Measurements from ENCODE around the gene CALM1. TPM values are rescaled to one million over a fixed set of nuclear protein-coding genes. Genes with fewer than 3 reads are reported as not detected.
A peak's percentile ranks its signal among the peaks of the same experiment; 100 is the strongest.

The CALM1 gene
- total RNA-seq, 6 donors from 2014 or later: 186 to 586 (median 415) TPM

DNA sequence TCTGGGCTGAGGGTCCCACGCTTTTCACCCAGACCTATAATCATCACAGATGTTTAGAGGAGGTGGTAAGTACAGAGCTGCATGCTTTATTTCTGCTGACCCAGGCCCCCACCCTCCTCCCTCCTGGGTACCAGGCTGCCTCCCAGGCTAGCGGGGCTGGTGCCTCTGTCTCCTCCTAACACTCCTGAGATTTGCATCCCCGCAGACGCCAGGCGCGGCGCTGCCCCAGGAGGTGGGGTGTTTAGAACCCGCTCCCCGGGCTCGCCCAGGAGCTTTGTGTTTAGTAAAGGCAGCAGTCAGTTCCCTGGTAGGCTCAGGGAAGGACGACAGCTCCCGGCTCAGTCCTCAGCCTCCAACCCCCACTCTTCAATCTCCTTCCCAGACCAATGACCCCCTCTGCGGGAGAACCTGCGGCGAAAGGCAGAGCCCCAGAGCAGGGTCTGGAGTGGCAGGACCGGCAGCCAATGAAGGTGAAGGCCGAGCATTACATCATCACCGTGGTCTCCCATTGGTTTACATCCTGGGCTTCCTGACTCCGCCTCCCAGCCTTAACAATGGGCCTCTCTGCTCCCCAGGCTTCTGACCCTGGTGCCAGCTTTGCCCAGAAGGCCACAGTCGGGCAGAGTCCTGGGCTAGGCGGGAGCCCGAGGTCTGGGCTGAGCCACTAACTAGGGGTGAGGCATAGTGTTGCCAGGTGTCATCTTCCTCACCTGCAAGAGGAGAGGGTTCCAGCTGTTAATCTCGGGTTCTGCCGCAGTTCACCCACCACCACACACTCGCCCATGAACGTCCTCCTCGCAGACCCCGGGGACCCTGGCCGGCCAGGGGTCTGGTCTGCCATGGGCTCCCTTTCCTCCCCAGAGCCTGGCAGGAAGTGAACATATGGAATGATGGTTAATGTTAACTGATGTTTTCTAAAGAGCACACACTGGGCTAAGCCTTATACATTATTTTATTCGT, 57.5 kb downstream of the CALM1 start:
- no peaks in the 10 kb centered on the region for H3K27me3 ChIP-seq
- ATAC-seq (ENCODE audit: low FRiP score in 2 of 2) (peak; percentile 53 to 57), DNase-seq (peak; percentile 59 to 80)
- H3K9me3 ChIP-seq: no peaks in the 10 kb centered on the region
- WGBS, 2 donors: 61 to 81% methylated on average over 9 to 30 of the region's 30 CpGs
- no peak overlapping the region for H3K27ac ChIP-seq
- no peaks in the 10 kb centered on the region for H3K36me3 ChIP-seq
- H3K4me3 ChIP-seq: peak overlapping the region in 3 of 4 donors; percentile 19 to 38 (median 27)
- H3K4me1 ChIP-seq: peaks cover 0 to 10% (median 3%) of the 10 kb centered on the region in 4 donors
- TF ChIP-seq, protein P1, sequence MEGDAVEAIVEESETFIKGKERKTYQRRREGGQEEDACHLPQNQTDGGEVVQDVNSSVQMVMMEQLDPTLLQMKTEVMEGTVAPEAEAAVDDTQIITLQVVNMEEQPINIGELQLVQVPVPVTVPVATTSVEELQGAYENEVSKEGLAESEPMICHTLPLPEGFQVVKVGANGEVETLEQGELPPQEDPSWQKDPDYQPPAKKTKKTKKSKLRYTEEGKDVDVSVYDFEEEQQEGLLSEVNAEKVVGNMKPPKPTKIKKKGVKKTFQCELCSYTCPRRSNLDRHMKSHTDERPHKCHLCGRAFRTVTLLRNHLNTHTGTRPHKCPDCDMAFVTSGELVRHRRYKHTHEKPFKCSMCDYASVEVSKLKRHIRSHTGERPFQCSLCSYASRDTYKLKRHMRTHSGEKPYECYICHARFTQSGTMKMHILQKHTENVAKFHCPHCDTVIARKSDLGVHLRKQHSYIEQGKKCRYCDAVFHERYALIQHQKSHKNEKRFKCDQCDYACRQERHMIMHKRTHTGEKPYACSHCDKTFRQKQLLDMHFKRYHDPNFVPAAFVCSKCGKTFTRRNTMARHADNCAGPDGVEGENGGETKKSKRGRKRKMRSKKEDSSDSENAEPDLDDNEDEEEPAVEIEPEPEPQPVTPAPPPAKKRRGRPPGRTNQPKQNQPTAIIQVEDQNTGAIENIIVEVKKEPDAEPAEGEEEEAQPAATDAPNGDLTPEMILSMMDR (IDR thresholded peaks at IDR 0.05): no peak
- TF ChIP-seq POLR2A (IDR thresholded peaks at IDR 0.05) (no peak), POLR2AphosphoS5 (IDR thresholded peaks at IDR 0.05) (no peak), EP300 (IDR thresholded peaks at IDR 0.05) (no peak)

DNA sequence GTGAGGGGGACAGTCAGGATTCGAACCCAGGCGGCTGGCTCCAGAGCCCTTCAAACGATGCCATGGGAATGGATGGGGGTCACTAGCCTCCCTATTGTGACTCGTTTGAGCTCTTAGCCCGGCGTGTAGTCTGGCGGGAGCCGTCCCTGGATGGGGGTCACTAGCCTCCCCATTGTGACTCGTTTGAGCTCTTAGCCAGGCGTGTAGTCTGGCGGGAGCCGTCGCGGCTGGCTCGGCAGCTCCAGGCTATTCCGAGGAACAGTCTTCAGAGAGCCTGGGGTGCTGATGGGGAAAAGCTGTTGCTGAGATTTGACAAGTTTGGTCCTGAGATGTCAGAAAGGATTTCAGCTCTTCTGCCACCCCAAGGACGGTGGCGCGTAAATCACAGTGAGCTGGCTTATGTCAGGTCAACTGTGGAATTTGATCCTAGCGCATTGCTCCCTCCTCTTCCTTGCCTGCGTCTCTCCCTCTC, 58.3 kb downstream of the CALM1 start:
- Histone ChIP-seq H3K4me3 (no peak overlapping the region), H3K4me1 (peaks cover 0 to 10% (median 3%) of the 10 kb centered on the region in 4 donors), H3K36me3 (no peaks in the 10 kb centered on the region), H3K9me3 (no peaks in the 10 kb centered on the region), H3K27me3 (no peaks in the 10 kb centered on the region), H3K27ac (no peak overlapping the region)
- 75 to 76% methylated on average over 18 to 21 of the region's 21 CpGs for WGBS, 2 donors
- TF ChIP-seq POLR2A (IDR thresholded peaks at IDR 0.05): no peak
- no peak for TF ChIP-seq EP300 (IDR thresholded peaks at IDR 0.05)
- no peak for TF ChIP-seq POLR2AphosphoS5 (IDR thresholded peaks at IDR 0.05)
- TF ChIP-seq, protein P1 (IDR thresholded peaks at IDR 0.05): no peak
- ATAC-seq (ENCODE audit: low FRiP score in 2 of 2) (no peak), DNase-seq (peak in 1 of 2 donors; percentile 61)

DNA sequence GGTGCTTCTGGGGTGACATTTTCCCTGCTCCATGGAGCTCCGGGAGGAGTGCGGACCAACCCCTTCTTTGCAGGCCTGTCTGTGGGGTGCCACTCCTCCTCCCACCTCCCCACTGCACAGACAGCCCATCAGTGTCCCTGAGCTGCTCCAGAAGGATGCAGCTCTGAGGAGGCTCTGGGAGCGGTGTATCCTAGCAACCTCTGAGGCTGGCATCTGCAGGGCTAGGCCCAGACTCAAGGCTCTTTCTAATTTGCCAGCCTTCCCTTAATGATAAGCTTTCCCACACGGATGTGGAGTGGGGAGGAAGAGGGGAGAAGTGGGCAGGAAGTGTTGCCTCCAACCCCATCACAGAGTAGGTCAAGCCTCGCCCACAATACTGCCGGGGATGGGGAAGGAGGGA, 59.7 kb downstream of the CALM1 start:
- TF ChIP-seq, protein P1 (IDR thresholded peaks at IDR 0.05): no peak
- TF ChIP-seq POLR2AphosphoS5 (IDR thresholded peaks at IDR 0.05): no peak
- TF ChIP-seq EP300 (IDR thresholded peaks at IDR 0.05): no peak
- TF ChIP-seq POLR2A (IDR thresholded peaks at IDR 0.05): no peak
- Histone ChIP-seq H3K9me3 (no peaks in the 10 kb centered on the region), H3K27ac (no peak overlapping the region), H3K36me3 (no peaks in the 10 kb centered on the region), H3K4me1 (peaks cover 0 to 10% (median 3%) of the 10 kb centered on the region in 4 donors), H3K27me3 (no peaks in the 10 kb centered on the region), H3K4me3 (no peak overlapping the region)
- DNase-seq (no peak), ATAC-seq (ENCODE audit: low FRiP score in 2 of 2) (no peak)
- 63 to 71% methylated on average over 6 of the region's 6 CpGs for WGBS, 2 donors

DNA sequence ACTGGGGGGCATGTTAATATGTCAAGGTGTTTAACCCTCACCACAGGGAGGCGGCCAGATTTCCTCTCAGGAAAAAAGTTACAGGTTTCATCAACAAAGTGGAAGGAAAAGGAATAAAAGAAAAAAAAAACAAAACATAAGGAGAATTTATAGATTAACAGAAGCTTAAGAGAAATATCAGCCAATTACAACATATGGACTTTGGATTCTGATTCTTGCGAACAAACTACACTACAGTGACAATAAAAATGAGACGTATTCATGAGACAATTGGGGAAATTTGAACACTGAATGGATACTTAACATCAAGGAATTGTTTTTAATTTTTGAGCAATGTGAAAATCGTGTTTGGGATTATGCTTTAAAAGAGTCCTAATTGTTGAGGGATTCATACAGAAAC, 60.4 kb downstream of the CALM1 start:
- ATAC-seq (ENCODE audit: low FRiP score in 2 of 2): no peak
- TF ChIP-seq, protein P1 (IDR thresholded peaks at IDR 0.05): no peak
- TF ChIP-seq EP300 (IDR thresholded peaks at IDR 0.05) (no peak), POLR2A (IDR thresholded peaks at IDR 0.05) (no peak), POLR2AphosphoS5 (IDR thresholded peaks at IDR 0.05) (no peak)
- Histone ChIP-seq H3K27me3 (no peaks in the 10 kb centered on the region), H3K9me3 (no peaks in the 10 kb centered on the region), H3K4me3 (no peak overlapping the region), H3K36me3 (no peaks in the 10 kb centered on the region), H3K27ac (no peak overlapping the region), H3K4me1 (peaks cover 0 to 10% (median 3%) of the 10 kb centered on the region in 4 donors)
- no peak for DNase-seq
- WGBS, 2 donors: 68 to 82% methylated on average over 4 of the region's 4 CpGs

Other genes starting within 250 kb of the CALM1 start
- gene PSMC1, start 140.5 kb upstream of the CALM1 start, total RNA-seq: 100 to 1,000 TPM in 1 of 6 donors, 10 to 100 TPM in 5; 29.3 to 101 (median 72.7) TPM
- 10 to 100 TPM; 12.0 to 51.3 (median 20.3) TPM for gene NRDE2, start 65.1 kb upstream of the CALM1 start, total RNA-seq